NCI-H2107 (cell line): Measurements from ENCODE around the gene SPAG9.
"Not testable (repeated sequence)": the region's sequence is repeated elsewhere in the genome, so short reads cannot be mapped to it uniquely, and the experiment has no call there.

Experiments
- DNase-seq: peaks from one replicate; lab custom pipeline; 2025; lab: John Stamatoyannopoulos, UW

Gene SPAG9

GRCh38 chr17:50954641-50955121 is 166.0 kb downstream of the SPAG9 start:
- no peak for DNase-seq

- peak; percentile 38 for DNase-seq
These were observed 166.7 kb downstream of the SPAG9 start for GRCh38 chr17:50953831-50954601.

GRCh38 chr17:50953518-50953830 is 167.2 kb downstream of the SPAG9 start:
- DNase-seq = no peak

- DNase-seq = no peak
These were observed 167.8 kb downstream of the SPAG9 start for GRCh38 chr17:50952889-50953288.

GRCh38 chr17:50952013-50952412 is 168.7 kb downstream of the SPAG9 start:
- DNase-seq = peak; percentile 39

- peak; percentile 50 for DNase-seq
These were observed 170.4 kb downstream of the SPAG9 start for GRCh38 chr17:50949989-50950877.

GRCh38 chr17:50949128-50949988 is 171.3 kb downstream of the SPAG9 start:
- DNase-seq = no peak

GRCh38 chr17:50948711-50949110 is 172.0 kb downstream of the SPAG9 start:
- no peak for DNase-seq

- no peak for DNase-seq
These were observed 172.7 kb downstream of the SPAG9 start for GRCh38 chr17:50947782-50948543.

- no peak for DNase-seq
These were observed 173.5 kb downstream of the SPAG9 start for GRCh38 chr17:50946891-50947781.

- DNase-seq = no peak
These were observed 174.3 kb downstream of the SPAG9 start for GRCh38 chr17:50946223-50946890.

- no peak for DNase-seq
These were observed 174.9 kb downstream of the SPAG9 start for GRCh38 chr17:50945779-50946222.

GRCh38 chr17:50944902-50945720 is 175.6 kb downstream of the SPAG9 start:
- DNase-seq = no peak

GRCh38 chr17:50944054-50944901 is 176.4 kb downstream of the SPAG9 start:
- peak; percentile 70 for DNase-seq

GRCh38 chr17:50943575-50943933 is 177.1 kb downstream of the SPAG9 start:
- DNase-seq = no peak

GRCh38 chr17:50941676-50942048 is 179.0 kb downstream of the SPAG9 start:
- DNase-seq = not testable (repeated sequence)

- no peak for DNase-seq
These were observed 180.6 kb downstream of the SPAG9 start for GRCh38 chr17:50939795-50940684.
